ENCODE data around the gene APBA2.

The APBA2 gene

GRCh38 chr15:28962851-28963710, 77.3 kb downstream of the APBA2 start:
- DNase-seq: no peak

GRCh38 chr15:28963711-28964081, 77.9 kb downstream of the APBA2 start:
- DNase-seq: no peak

GRCh38 chr15:28964098-28964497, 78.3 kb downstream of the APBA2 start:
- DNase-seq: no peak

- DNase-seq: no peak
Observed at GRCh38 chr15:28967066-28967465, 81.3 kb downstream of the APBA2 start.

- DNase-seq: peak in 1 of 2 experiments; percentile 6
Observed at GRCh38 chr15:28967990-28968389, 82.2 kb downstream of the APBA2 start.

- peak; percentile 74 to 80 for DNase-seq
Observed at GRCh38 chr15:28969511-28970085, 83.8 kb downstream of the APBA2 start.

- no peak for DNase-seq
Observed at GRCh38 chr15:28974142-28974541, 88.4 kb downstream of the APBA2 start.

GRCh38 chr15:28975766-28976179, 90.0 kb downstream of the APBA2 start:
- peak; percentile 21 to 53 for DNase-seq

GRCh38 chr15:28977377-28978010, 91.7 kb downstream of the APBA2 start:
- peak; percentile 42 to 80 for DNase-seq

- DNase-seq: peak in 1 of 2 experiments; percentile 17
Observed at GRCh38 chr15:28978011-28978378, 92.2 kb downstream of the APBA2 start.

GRCh38 chr15:28978661-28979060, 92.9 kb downstream of the APBA2 start:
- no peak for DNase-seq

- DNase-seq: no peak
Observed at GRCh38 chr15:28979208-28979841, 93.6 kb downstream of the APBA2 start.

- DNase-seq: peak in 1 of 2 experiments; percentile 17
Observed at GRCh38 chr15:28980709-28981350, 95.1 kb downstream of the APBA2 start.

- no peak for DNase-seq
Observed at GRCh38 chr15:28981351-28981720, 95.6 kb downstream of the APBA2 start.

- no peak for DNase-seq
Observed at GRCh38 chr15:28981921-28982320, 96.1 kb downstream of the APBA2 start.

- no peak for DNase-seq
Observed at GRCh38 chr15:28982886-28983285, 97.1 kb downstream of the APBA2 start.

- no peak for DNase-seq
Observed at GRCh38 chr15:28983432-28984311, 97.9 kb downstream of the APBA2 start.

GRCh38 chr15:28984421-28985315, 98.9 kb downstream of the APBA2 start:
- peak; percentile 32 to 50 for DNase-seq

GRCh38 chr15:28985316-28985645, 99.5 kb downstream of the APBA2 start:
- no peak for DNase-seq

- peak in 1 of 2 experiments; percentile 11 for DNase-seq
Observed at GRCh38 chr15:28985691-28986090, 99.9 kb downstream of the APBA2 start.

- no peak for DNase-seq
Observed at GRCh38 chr15:28986108-28986507, 100.3 kb downstream of the APBA2 start.

All from NCI-H446 (cell line).